Measurements from ENCODE around the gene PIP5KL1. TPM values are rescaled to one million over a fixed set of nuclear protein-coding genes. Genes with fewer than 3 reads are reported as not detected.

The PIP5KL1 gene
- total and polyA plus RNA-seq, 2 of the 8 experiments (the other 6 are each of a cell fraction or from before 2014, with no cell fraction given), result 13.4 to 15.4 TPM

DNA sequence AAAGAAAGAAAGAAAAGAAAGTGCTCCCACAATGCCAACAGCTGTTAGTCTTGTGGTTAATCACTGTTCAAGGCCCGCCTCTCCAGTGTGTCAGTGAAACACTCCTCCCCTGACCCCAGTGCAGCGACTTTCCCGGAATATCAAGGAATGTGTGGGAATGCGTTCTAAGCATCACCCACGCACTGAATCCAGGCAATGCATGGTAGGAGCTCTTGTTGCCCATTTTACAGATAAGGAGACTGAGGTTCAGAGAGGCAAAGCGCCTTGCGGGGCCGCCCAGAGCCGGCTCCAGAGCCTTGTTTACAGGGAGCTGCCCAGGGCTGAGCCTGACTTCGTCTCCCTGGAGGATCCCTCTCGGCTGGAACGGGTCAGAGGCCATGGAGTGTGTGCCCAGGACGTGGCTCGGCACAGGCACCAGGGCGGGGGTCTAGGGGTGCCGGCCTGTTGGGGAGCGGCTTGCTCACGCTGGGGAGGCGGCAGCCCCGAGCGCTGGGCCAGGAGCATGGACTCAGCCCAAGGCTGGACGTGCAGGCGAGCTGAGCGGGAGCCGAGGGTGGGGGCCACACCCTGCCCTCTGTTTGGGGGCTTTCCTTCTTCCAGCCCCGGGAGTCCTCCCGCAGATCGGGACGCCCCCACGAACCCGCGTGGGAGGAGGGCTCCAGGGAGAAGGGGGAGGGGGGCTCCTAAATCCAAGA is 32.0 kb downstream of the PIP5KL1 start (continued):
- TF ChIP-seq, protein P1, sequence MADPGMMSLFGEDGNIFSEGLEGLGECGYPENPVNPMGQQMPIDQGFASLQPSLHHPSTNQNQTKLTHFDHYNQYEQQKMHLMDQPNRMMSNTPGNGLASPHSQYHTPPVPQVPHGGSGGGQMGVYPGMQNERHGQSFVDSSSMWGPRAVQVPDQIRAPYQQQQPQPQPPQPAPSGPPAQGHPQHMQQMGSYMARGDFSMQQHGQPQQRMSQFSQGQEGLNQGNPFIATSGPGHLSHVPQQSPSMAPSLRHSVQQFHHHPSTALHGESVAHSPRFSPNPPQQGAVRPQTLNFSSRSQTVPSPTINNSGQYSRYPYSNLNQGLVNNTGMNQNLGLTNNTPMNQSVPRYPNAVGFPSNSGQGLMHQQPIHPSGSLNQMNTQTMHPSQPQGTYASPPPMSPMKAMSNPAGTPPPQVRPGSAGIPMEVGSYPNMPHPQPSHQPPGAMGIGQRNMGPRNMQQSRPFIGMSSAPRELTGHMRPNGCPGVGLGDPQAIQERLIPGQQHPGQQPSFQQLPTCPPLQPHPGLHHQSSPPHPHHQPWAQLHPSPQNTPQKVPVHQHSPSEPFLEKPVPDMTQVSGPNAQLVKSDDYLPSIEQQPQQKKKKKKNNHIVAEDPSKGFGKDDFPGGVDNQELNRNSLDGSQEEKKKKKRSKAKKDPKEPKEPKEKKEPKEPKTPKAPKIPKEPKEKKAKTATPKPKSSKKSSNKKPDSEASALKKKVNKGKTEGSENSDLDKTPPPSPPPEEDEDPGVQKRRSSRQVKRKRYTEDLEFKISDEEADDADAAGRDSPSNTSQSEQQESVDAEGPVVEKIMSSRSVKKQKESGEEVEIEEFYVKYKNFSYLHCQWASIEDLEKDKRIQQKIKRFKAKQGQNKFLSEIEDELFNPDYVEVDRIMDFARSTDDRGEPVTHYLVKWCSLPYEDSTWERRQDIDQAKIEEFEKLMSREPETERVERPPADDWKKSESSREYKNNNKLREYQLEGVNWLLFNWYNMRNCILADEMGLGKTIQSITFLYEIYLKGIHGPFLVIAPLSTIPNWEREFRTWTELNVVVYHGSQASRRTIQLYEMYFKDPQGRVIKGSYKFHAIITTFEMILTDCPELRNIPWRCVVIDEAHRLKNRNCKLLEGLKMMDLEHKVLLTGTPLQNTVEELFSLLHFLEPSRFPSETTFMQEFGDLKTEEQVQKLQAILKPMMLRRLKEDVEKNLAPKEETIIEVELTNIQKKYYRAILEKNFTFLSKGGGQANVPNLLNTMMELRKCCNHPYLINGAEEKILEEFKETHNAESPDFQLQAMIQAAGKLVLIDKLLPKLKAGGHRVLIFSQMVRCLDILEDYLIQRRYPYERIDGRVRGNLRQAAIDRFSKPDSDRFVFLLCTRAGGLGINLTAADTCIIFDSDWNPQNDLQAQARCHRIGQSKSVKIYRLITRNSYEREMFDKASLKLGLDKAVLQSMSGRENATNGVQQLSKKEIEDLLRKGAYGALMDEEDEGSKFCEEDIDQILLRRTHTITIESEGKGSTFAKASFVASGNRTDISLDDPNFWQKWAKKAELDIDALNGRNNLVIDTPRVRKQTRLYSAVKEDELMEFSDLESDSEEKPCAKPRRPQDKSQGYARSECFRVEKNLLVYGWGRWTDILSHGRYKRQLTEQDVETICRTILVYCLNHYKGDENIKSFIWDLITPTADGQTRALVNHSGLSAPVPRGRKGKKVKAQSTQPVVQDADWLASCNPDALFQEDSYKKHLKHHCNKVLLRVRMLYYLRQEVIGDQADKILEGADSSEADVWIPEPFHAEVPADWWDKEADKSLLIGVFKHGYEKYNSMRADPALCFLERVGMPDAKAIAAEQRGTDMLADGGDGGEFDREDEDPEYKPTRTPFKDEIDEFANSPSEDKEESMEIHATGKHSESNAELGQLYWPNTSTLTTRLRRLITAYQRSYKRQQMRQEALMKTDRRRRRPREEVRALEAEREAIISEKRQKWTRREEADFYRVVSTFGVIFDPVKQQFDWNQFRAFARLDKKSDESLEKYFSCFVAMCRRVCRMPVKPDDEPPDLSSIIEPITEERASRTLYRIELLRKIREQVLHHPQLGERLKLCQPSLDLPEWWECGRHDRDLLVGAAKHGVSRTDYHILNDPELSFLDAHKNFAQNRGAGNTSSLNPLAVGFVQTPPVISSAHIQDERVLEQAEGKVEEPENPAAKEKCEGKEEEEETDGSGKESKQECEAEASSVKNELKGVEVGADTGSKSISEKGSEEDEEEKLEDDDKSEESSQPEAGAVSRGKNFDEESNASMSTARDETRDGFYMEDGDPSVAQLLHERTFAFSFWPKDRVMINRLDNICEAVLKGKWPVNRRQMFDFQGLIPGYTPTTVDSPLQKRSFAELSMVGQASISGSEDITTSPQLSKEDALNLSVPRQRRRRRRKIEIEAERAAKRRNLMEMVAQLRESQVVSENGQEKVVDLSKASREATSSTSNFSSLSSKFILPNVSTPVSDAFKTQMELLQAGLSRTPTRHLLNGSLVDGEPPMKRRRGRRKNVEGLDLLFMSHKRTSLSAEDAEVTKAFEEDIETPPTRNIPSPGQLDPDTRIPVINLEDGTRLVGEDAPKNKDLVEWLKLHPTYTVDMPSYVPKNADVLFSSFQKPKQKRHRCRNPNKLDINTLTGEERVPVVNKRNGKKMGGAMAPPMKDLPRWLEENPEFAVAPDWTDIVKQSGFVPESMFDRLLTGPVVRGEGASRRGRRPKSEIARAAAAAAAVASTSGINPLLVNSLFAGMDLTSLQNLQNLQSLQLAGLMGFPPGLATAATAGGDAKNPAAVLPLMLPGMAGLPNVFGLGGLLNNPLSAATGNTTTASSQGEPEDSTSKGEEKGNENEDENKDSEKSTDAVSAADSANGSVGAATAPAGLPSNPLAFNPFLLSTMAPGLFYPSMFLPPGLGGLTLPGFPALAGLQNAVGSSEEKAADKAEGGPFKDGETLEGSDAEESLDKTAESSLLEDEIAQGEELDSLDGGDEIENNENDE (IDR thresholded peaks at IDR 0.05; ENCODE audit: insufficient replicate concordance, low read length), result no peak
- TF ChIP-seq RAD21 (IDR thresholded peaks at IDR 0.05 in 1 of 2, conservative IDR thresholded peaks at IDR 0.05 in 1 of 2; ENCODE audit: low read depth in 2 of 2, low read length in 2 of 2) (no peak), ASH2L (IDR thresholded peaks at IDR 0.05; ENCODE audit: low read length) (peak; percentile 54), HDAC2 (IDR thresholded peaks at IDR 0.05; ENCODE audit: borderline replicate concordance in 1 of 2, low read depth in 2 of 2, low read length in 2 of 2) (peak in 1 of 2 experiments; percentile 58; a peak in 1 of 4 replicates), CHD1 (IDR thresholded peaks at IDR 0.05; ENCODE audit: low read depth, low read length) (no peak), SAP30 (IDR thresholded peaks at IDR 0.05; ENCODE audit: insufficient read depth, insufficient replicate concordance, low read length) (no peak), BACH1 (IDR thresholded peaks at IDR 0.05; ENCODE audit: low read length) (no peak), BRCA1 (IDR thresholded peaks at IDR 0.05; ENCODE audit: low read depth, low read length) (no peak)
